KOPT-K1 (cell line): ENCODE results near the gene DYNLT1.
"Not testable (repeated sequence)": the region's sequence is repeated elsewhere in the genome, so short reads cannot be mapped to it uniquely, and the experiment has no call there.

ENCODE experiments used
- H3K27ac ChIP-seq: fragments of 200-600 bp; sonication (generic); 2 replicates; pipeline ENCODE4 v1.5.1; 2016; ENCODE audit warnings: antibody characterized with exemption, mild to moderate bottlenecking, low read depth, low read length; ENCODE audit not compliant: poor library complexity, severe bottlenecking
- H3K36me3 ChIP-seq: fragments of 200-600 bp; sonication (generic); 2 replicates; pipeline ENCODE4 v1.5.1; 2017; ENCODE audit warnings: antibody characterized with exemption, mild to moderate bottlenecking, low read length, moderate library complexity; ENCODE audit not compliant: insufficient read depth
- H3K9me3 ChIP-seq: fragments of 200-600 bp; sonication (generic); 2 replicates; pipeline ENCODE4 v1.5.1; 2017; ENCODE audit warnings: antibody characterized with exemption, low read length, mild to moderate bottlenecking; ENCODE audit not compliant: insufficient read depth, poor library complexity, severe bottlenecking

Gene DYNLT1

GRCh38 chr6:158636778-158637177, 7.8 kb downstream of the DYNLT1 start:
- Histone ChIP-seq H3K27ac (no peak overlapping the region), H3K36me3 (peaks cover 67% of the 10 kb centered on the region), H3K9me3 (no peaks in the 10 kb centered on the region)

- no peaks in the 10 kb centered on the region for H3K9me3 ChIP-seq
- peaks cover 76% of the 10 kb centered on the region for H3K36me3 ChIP-seq
- H3K27ac ChIP-seq: no peak overlapping the region
These were observed 9.0 kb downstream of the DYNLT1 start for GRCh38 chr6:158635427-158636073.

- Histone ChIP-seq H3K27ac (no peak overlapping the region), H3K9me3 (no peaks in the 10 kb centered on the region), H3K36me3 (peaks cover 76% of the 10 kb centered on the region)
These were observed 9.7 kb downstream of the DYNLT1 start for GRCh38 chr6:158634695-158635426.

- Histone ChIP-seq H3K36me3 (peaks cover 86% of the 10 kb centered on the region), H3K27ac (no peak overlapping the region), H3K9me3 (no peaks in the 10 kb centered on the region)
These were observed 11.4 kb downstream of the DYNLT1 start for GRCh38 chr6:158633127-158633526.

GRCh38 chr6:158632538-158633119, 11.9 kb downstream of the DYNLT1 start:
- H3K27ac ChIP-seq, H3K9me3 ChIP-seq: not testable (repeated sequence)
- H3K36me3 ChIP-seq: peaks cover 88% of the 10 kb centered on the region

- Histone ChIP-seq H3K9me3 (no peaks in the 10 kb centered on the region), H3K36me3 (peaks cover 88% of the 10 kb centered on the region), H3K27ac (no peak overlapping the region)
These were observed 12.6 kb downstream of the DYNLT1 start for GRCh38 chr6:158631678-158632537.

- Histone ChIP-seq H3K27ac (no peak overlapping the region), H3K36me3 (peaks cover 88% of the 10 kb centered on the region), H3K9me3 (no peaks in the 10 kb centered on the region)
These were observed 13.5 kb downstream of the DYNLT1 start for GRCh38 chr6:158630938-158631616.

GRCh38 chr6:158629367-158630221, 14.9 kb downstream of the DYNLT1 start:
- H3K27ac ChIP-seq: no peak overlapping the region
- H3K9me3 ChIP-seq: no peaks in the 10 kb centered on the region
- peaks cover 94% of the 10 kb centered on the region for H3K36me3 ChIP-seq

- Histone ChIP-seq H3K27ac (no peak overlapping the region), H3K9me3 (no peaks in the 10 kb centered on the region), H3K36me3 (peaks cover 100% of the 10 kb centered on the region)
These were observed 16.0 kb downstream of the DYNLT1 start for GRCh38 chr6:158628542-158628941.

- H3K27ac ChIP-seq: no peak overlapping the region
- no peaks in the 10 kb centered on the region for H3K9me3 ChIP-seq
- H3K36me3 ChIP-seq: peaks cover 97% of the 10 kb centered on the region
These were observed 16.7 kb downstream of the DYNLT1 start for GRCh38 chr6:158627940-158628211.

- H3K9me3 ChIP-seq: no peaks in the 10 kb centered on the region
- H3K27ac ChIP-seq: no peak overlapping the region
- peaks cover 97% of the 10 kb centered on the region for H3K36me3 ChIP-seq
These were observed 17.2 kb downstream of the DYNLT1 start for GRCh38 chr6:158627168-158627939.

GRCh38 chr6:158626360-158627167, 18.0 kb downstream of the DYNLT1 start:
- Histone ChIP-seq H3K36me3 (peaks cover 97% of the 10 kb centered on the region), H3K27ac (no peak overlapping the region), H3K9me3 (no peaks in the 10 kb centered on the region)

GRCh38 chr6:158625881-158626305, 18.6 kb downstream of the DYNLT1 start:
- H3K27ac ChIP-seq: no peak overlapping the region
- H3K9me3 ChIP-seq: no peaks in the 10 kb centered on the region
- peaks cover 97% of the 10 kb centered on the region for H3K36me3 ChIP-seq
